Measurements from ENCODE around the gene PYGL. TPM values are rescaled to one million over a fixed set of nuclear protein-coding genes. Genes with fewer than 3 reads are reported as not detected.

PYGL gene
- total and polyA plus RNA-seq, 12 donors: 2.9 to 18.6 (median 5.4) TPM

DNA sequence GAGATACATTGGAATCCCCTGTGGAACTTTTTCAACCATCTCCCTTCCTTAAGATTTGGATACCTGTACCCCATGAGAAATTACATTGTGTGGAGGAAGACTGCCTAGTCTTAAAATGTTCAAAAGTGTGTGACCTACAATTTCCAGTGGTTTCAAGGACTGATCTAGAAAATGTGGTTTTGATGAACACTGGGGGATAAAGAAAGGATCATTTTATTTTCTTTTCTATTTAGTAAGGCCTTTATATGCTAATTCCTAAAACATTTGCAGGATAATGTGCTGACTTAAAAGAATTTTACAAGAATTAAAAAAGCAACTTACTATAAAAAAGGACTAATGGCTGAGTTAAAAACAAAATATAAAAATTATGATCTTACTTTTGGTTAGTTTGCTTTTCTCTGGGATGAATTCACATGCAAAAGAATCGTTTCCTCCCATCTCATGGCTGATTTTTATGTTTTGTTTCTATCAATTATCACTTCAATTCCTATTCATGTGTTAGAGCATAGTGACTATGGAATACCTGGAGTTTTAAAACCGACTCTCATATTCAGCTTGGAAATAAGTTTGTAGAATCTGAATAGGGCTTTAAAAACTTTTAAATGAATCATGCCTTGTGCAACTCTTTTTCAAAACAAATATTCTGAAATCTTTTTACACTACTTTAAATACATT, 39.9 kb upstream of the PYGL start:
- Histone ChIP-seq H3K27ac (no peak overlapping the region), H3K27me3 (no peaks in the 10 kb centered on the region), H3K4me3 (no peak overlapping the region), H3K9me3 (no peaks in the 10 kb centered on the region), H3K36me3 (no peaks in the 10 kb centered on the region), H3K4me1 (no peaks in the 10 kb centered on the region)
- TF ChIP-seq, protein P1, sequence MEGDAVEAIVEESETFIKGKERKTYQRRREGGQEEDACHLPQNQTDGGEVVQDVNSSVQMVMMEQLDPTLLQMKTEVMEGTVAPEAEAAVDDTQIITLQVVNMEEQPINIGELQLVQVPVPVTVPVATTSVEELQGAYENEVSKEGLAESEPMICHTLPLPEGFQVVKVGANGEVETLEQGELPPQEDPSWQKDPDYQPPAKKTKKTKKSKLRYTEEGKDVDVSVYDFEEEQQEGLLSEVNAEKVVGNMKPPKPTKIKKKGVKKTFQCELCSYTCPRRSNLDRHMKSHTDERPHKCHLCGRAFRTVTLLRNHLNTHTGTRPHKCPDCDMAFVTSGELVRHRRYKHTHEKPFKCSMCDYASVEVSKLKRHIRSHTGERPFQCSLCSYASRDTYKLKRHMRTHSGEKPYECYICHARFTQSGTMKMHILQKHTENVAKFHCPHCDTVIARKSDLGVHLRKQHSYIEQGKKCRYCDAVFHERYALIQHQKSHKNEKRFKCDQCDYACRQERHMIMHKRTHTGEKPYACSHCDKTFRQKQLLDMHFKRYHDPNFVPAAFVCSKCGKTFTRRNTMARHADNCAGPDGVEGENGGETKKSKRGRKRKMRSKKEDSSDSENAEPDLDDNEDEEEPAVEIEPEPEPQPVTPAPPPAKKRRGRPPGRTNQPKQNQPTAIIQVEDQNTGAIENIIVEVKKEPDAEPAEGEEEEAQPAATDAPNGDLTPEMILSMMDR (IDR thresholded peaks at IDR 0.05): no peak
- intact Hi-C loops (cut with DNase I): no loop called here
- 76 to 80% methylated on average over 2 of the region's 2 CpGs for WGBS, 2 donors
- DNase-seq: no peak
- ATAC-seq: no peak

DNA sequence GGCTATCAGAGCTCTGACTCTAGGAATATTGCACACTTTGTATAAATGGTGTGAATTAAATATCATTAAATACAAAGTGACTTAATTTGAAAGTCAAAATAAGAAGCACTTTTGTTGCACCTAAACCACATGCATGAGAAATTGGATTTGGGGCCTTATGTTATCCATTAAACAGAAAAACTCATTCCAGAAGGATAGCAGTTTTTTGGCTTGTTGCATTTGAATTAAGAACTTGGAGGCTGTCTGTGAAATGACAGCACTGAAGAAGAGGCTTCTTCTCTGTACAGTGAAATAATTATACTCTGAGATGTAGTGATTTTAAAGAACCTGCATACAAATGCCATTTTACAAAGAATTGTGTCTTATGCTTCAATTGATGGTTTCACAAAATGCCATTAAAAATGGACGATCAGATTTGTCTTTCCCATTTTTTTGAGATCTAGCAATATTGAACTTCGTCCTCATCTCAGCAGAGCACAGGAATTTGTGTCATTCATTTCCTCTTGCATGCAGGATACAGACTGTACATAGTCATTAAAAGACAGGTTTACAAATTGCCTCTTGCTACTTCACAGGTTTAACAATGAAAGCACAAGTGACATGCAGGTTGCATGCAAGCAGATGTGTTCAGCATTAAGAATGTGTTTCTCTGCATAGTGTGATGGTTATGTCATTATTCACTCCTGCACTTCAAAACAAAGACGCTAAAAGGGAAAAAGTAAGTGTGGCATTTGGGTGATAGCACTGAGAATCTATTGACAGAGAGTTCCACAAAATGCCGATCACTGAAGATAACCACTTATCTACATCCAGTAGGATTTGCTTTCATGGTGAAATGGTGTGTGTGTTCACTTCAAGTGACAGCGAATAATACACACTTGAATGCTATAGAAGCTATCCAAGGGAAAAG, 35.9 kb upstream of the PYGL start:
- Histone ChIP-seq H3K27me3 (peaks cover 0 to 7% (median 0%) of the 10 kb centered on the region in 7 donors), H3K4me1 (peaks cover 0 to 6% (median 0%) of the 10 kb centered on the region in 9 donors), H3K4me3 (no peak overlapping the region), H3K36me3 (no peaks in the 10 kb centered on the region), H3K27ac (no peak overlapping the region), H3K9me3 (no peaks in the 10 kb centered on the region)
- 48 to 60% methylated on average over 5 of the region's 5 CpGs for WGBS, 2 donors
- ATAC-seq: no peak
- intact Hi-C loops (cut with DNase I): loop anchor here in 1 of 10 donors (10.0 kb wide), 1 partner anchor 225 kb away; no protein-coding TSS in a partner anchor
- DNase-seq: no peak
- TF ChIP-seq, protein P1 (IDR thresholded peaks at IDR 0.05): no peak

DNA sequence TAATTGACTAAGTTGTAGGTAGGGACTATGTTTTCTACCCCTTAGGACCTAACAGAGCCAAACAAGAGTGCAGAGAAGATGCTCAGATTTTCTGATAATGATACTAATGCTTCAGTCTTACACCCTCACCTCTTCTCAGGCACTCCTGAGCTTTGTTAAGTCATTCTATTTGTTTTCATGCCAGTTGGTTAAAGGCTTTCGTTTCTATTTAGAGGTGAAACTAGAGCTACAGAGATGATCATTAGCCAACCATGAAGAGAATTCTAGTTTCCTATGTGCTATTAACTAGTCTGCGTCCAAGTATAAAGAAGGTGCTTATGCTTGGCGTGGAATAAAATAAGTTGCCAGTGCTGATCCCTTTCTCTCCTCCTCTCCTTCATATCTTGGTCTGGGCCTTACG, 34.6 kb upstream of the PYGL start:
- Histone ChIP-seq H3K27ac (no peak overlapping the region), H3K36me3 (no peaks in the 10 kb centered on the region), H3K9me3 (no peaks in the 10 kb centered on the region), H3K4me3 (no peak overlapping the region), H3K27me3 (peaks cover 0 to 7% (median 0%) of the 10 kb centered on the region in 7 donors), H3K4me1 (peaks cover 0 to 6% (median 0%) of the 10 kb centered on the region in 9 donors)
- WGBS, 2 donors: 93% methylated on average over 4 of the region's 4 CpGs
- DNase-seq (no peak), ATAC-seq (no peak)
- intact Hi-C loops (cut with DNase I): loop anchor here in 1 of 10 donors (10.0 kb wide), 1 partner anchor 226 kb away; no protein-coding TSS in a partner anchor
- TF ChIP-seq, protein P1 (IDR thresholded peaks at IDR 0.05): no peak

DNA sequence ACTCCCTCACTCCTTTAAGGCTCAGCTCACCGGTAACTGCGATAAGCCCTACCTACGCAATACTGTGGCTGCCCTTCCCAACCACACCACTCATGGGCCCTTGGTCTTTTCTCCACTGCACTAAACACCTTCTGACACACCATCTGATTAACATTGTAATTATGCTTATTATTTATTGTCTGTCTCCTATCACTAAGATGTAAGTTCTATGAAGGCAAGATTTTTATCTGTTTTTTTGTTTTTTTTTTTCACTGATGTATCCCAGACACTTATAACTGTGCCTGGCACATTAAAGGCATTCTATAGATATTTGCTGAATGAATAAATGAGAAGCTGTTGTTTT, 34.2 kb upstream of the PYGL start:
- Histone ChIP-seq H3K27ac (no peak overlapping the region), H3K9me3 (no peaks in the 10 kb centered on the region), H3K4me1 (peaks cover 0 to 6% (median 0%) of the 10 kb centered on the region in 9 donors), H3K36me3 (no peaks in the 10 kb centered on the region), H3K4me3 (no peak overlapping the region), H3K27me3 (peaks cover 0 to 7% (median 0%) of the 10 kb centered on the region in 7 donors)
- TF ChIP-seq, protein P1 (IDR thresholded peaks at IDR 0.05): no peak
- DNase-seq (no peak), ATAC-seq (no peak)
- intact Hi-C loops (cut with DNase I): loop anchor here in 1 of 10 donors (10.0 kb wide), 1 partner anchor 226 kb away; no protein-coding TSS in a partner anchor
- WGBS, 2 donors: 90 to 93% methylated on average over 3 of the region's 3 CpGs

Measured in heart right ventricle (tissue), 16 donors.